GM12874 (cell line): ENCODE data around the gene SLC2A1.

ENCODE experiments used
- TF ChIP-seq, protein P1 (sequence below): IDR thresholded peaks from 2 replicates; pipeline ENCODE4 v1.5.1; 2011; ENCODE audit warnings: low read depth, mild to moderate bottlenecking, control low read depth, low read length, moderate library complexity; ENCODE audit not compliant: insufficient read depth

SLC2A1 gene

DNA sequence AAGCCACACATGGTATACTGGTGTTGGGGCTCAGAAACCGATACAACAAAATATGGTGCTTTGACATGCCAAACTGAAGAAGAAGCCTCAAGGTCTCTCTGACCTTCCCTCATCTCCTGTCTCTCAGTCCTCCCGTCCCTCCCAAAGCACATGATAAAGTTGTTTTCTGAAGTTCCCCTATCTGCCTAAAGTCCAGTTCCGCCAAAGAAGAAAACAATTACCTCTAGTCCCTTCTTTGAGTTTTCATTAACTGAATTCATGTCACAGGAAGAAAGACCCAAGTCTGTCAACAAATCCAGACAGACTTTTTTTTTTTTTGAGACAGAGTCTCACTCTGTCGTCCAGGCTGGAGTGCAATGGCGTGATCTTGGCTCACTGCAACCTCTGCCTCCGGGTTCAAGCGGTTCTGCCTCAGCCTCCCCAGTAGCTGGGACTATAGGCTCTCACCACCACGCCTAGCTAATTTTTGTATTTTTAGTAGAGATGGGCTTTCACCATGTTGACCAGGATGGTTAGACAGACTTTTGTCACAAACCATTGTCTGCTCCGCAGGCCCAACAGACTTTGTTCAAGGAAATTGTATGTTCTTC is 32.2 kb upstream of the SLC2A1 start:
- TF ChIP-seq, protein P1, sequence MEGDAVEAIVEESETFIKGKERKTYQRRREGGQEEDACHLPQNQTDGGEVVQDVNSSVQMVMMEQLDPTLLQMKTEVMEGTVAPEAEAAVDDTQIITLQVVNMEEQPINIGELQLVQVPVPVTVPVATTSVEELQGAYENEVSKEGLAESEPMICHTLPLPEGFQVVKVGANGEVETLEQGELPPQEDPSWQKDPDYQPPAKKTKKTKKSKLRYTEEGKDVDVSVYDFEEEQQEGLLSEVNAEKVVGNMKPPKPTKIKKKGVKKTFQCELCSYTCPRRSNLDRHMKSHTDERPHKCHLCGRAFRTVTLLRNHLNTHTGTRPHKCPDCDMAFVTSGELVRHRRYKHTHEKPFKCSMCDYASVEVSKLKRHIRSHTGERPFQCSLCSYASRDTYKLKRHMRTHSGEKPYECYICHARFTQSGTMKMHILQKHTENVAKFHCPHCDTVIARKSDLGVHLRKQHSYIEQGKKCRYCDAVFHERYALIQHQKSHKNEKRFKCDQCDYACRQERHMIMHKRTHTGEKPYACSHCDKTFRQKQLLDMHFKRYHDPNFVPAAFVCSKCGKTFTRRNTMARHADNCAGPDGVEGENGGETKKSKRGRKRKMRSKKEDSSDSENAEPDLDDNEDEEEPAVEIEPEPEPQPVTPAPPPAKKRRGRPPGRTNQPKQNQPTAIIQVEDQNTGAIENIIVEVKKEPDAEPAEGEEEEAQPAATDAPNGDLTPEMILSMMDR: no peak

DNA sequence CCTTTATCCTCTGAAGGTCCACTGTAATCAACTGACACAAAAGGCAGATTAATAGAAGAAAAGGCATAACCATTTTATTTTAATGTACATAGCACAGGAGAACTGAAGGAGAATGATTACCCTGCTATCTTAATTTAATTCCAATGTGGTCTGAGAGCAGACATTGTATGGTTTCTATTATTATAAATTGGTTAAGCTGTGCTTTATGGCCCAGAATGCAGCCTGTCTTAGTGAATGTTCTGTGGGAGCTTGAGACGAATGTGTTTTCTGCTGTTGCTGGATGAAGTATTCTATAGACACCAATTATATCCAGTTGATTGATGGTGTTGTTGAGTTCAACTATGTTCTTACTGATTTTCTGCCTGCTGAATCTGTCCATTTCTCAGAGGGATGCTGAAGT is 25.0 kb upstream of the SLC2A1 start:
- TF ChIP-seq, protein P1: no peak

DNA sequence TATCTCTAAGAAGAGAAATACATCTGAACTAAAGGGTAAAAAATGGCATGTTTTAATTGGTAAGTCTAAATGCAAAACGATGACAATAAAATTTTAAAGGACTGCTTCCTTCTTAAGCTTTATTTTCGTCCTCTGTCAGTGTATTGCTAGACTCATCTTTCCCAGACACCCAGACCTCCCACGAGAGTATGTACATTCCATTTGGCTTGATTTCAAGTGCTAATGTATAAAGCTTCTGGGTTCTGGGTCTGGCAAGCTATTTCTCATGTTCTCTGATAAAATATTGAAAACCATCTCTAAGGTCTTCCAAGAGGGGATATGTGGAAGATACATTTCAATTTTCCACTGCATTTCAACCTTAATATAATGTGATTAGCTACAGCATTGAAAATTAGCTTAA is 24.6 kb upstream of the SLC2A1 start:
- TF ChIP-seq, protein P1: no peak

DNA sequence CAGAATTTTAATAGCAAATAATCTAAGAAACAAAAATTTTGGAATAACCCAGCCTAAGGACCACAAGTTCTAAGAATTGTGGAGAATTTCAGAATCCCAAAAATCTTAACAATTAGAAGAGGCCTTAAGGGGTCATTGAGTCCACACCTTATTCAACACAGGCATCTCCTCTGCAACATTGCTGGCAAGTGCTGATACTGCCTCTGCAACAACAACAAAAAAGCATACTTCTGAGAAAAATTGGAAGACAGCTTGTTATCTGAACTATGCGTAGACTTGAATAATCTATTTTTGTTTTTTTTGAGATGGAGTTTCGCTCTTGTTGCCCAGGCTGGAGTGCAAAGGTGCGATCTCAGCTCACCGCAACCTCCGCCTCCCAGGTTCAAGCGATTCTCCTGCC is 24.0 kb upstream of the SLC2A1 start:
- TF ChIP-seq, protein P1: no peak

DNA sequence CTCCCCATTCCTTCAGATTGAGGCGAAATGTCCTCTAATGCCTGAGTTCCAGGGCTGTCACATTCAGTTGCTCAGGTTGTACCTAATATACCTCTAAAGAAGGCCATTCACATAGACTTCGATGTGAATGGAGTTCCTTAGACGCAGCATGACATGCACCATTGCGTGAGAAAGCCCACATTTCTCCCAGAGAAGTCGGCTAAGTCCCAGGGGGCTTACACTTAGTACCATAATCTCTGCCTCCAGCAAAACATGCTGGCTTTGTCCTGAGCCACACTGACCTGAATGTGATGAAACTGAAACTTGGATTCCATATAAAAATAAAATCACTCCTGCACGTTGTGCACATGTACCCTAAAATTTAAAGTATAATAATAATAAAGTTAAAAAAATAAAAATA is 23.2 kb upstream of the SLC2A1 start:
- TF ChIP-seq, protein P1: no peak

DNA sequence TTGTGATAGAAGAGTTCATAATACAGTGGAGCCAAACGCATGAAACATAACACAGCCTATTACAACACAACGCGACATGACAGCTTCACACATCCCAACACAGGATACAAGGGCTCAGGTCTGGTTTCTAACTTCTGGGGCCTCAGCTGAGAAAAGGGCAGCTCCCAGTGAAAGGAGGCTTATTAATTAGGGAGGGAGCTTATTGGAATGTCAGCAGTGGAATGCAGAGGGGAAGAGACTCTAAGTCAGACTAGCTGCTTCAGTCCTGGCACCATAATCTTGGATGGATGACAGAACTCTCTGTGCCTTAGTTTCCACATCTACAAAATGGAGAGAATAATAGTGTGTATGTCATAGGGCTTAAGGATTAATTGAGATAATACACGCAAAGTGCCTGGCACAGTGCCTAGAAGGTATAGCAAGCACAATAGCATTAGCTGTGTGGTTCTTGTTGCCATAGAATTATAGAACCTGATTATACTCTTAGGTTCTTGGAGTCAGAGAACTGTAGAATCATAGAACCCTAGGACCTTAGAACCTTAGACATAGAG is 22.7 kb upstream of the SLC2A1 start:
- TF ChIP-seq, protein P1: no peak

DNA sequence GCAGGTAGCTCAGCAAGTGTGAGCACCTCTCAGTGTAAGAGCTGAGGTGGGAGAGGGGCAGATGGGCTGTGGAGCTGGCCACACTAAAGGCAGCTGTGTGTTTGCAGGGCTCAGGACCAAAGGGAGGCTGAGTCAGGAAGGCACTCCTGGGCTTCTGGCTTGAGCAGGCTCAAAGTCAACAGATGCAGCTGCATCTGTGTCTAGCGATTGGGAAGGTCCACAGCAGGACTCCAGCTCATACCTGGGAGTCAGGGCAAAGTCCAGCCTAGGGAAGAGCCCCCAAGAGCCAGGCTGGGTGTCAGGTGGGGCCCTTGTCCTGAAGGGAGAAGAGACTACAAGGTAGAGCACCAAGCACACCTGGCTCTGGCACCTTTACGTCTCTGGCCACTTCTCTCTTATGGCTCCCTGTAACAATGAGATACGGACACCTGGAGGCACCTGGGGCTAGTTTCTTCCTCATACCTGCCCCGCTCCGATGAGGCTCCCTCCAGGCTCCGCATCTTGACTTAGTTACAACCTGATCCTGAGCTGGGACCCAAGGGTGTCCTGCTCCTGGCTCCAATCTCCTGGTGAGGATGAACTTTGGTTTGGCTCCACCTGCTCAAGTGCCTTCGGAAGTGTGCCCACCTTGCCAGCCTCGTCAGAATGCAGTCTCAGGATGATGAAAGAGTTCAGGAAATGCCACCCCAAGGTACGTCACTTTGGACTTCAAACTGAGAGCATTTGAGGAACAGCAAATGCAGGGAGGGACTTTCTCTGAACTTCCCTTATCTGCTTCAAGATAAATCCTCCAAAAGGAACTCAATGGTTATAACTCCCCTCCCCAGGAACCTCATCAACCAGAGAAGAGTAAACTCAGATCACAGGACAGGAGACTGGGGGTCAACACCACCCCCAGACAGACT is 21.5 kb upstream of the SLC2A1 start:
- TF ChIP-seq, protein P1: no peak
